ENCODE results near the gene AMER2. TPM values are rescaled to one million over a fixed set of nuclear protein-coding genes. Genes with fewer than 3 reads are reported as not detected.

AMER2 gene
- total RNA-seq, 2 experiments from 2014 or later: not detected

DNA sequence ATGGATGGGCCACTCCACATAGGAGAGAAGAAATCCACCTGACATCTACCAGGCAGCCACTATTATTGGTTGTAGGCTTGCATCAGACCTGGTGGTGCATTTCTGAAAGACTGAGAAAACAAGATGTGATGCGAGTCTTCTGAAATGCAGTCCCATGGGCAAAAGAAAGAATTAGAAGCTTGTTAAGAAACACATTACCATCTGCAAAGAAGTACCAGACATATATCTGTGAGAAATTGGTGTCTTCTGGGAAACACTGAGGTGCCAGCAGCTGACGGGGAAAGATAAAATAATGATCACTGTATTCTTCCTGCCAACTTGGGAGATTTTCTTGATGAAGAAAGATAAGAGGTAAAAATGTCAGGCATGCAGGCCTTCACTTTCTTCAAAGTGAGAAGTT lies 14.4 kb downstream of the AMER2 start:
- Histone ChIP-seq H3K36me3 (ENCODE audit: insufficient read depth, low read length) (no peaks in the 10 kb centered on the region), H3K4me3 (ENCODE audit: low read length) (no peak overlapping the region), H3K4me1 (ENCODE audit: insufficient read depth, low read length) (no peaks in the 10 kb centered on the region), H3K9me3 (ENCODE audit: control insufficient read depth in 1 of 2, insufficient read depth in 1 of 2, low read length in 2 of 2) (no peaks in the 10 kb centered on the region), H3K27me3 (ENCODE audit: control insufficient read depth in 1 of 2, insufficient read depth in 2 of 2, low read length in 2 of 2) (no peaks in the 10 kb centered on the region), H3K27ac (ENCODE audit: low read depth in 1 of 2, low read length in 2 of 2) (no peak overlapping the region)
- ATAC-seq (ENCODE audit: poor library complexity) (no peak), DNase-seq (no peak)
- POLR2A ChIA-PET: no interaction called here
- CTCF ChIA-PET: no interaction called here
- Mint-ChIP-seq H3K27me3 (peaks cover 31% of the 10 kb centered on the region), H3K9me3 (no peaks in the 10 kb centered on the region), H3K36me3 (ENCODE audit: low read depth) (no peaks in the 10 kb centered on the region), H3K4me1 (ENCODE audit: low read depth) (no peaks in the 10 kb centered on the region), H3K27ac (no peak overlapping the region), H3K4me3 (no peak overlapping the region)
- intact Hi-C loops (cut with DNase I, micrococcal nuclease): no loop called here
- TF ChIP-seq, protein P1, sequence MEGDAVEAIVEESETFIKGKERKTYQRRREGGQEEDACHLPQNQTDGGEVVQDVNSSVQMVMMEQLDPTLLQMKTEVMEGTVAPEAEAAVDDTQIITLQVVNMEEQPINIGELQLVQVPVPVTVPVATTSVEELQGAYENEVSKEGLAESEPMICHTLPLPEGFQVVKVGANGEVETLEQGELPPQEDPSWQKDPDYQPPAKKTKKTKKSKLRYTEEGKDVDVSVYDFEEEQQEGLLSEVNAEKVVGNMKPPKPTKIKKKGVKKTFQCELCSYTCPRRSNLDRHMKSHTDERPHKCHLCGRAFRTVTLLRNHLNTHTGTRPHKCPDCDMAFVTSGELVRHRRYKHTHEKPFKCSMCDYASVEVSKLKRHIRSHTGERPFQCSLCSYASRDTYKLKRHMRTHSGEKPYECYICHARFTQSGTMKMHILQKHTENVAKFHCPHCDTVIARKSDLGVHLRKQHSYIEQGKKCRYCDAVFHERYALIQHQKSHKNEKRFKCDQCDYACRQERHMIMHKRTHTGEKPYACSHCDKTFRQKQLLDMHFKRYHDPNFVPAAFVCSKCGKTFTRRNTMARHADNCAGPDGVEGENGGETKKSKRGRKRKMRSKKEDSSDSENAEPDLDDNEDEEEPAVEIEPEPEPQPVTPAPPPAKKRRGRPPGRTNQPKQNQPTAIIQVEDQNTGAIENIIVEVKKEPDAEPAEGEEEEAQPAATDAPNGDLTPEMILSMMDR (IDR thresholded peaks at IDR 0.05): no peak

DNA sequence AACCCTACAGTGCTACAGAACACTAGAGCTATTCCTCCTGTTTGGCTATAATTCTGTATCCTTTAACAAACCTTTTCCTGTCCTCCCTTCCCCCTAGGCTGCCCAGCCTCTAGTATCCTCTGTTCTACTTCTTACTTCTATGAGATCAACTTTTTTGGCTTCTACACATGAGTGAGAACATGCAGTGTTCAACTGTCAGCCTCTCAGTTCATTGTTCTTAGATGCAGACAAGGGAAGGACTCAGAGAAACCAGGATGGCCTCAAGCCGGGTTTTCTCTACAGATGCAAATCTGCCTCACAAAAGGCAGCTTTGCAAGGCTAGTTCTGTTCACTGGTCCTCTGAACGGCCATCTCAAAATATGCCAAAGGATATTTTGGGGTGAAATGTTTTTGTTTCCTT lies 18.4 kb downstream of the AMER2 start:
- Mint-ChIP-seq H3K4me3 (no peak overlapping the region), H3K4me1 (ENCODE audit: low read depth) (no peaks in the 10 kb centered on the region), H3K27me3 (peaks cover 59% of the 10 kb centered on the region), H3K9me3 (no peaks in the 10 kb centered on the region), H3K27ac (no peak overlapping the region), H3K36me3 (ENCODE audit: low read depth) (no peaks in the 10 kb centered on the region)
- H3K4me1 ChIP-seq (ENCODE audit: insufficient read depth, low read length): no peaks in the 10 kb centered on the region
- H3K27ac ChIP-seq (ENCODE audit: low read depth in 1 of 2, low read length in 2 of 2): no peak overlapping the region
- TF ChIP-seq, protein P1 (IDR thresholded peaks at IDR 0.05): no peak
- ATAC-seq (ENCODE audit: poor library complexity): no peak
- ChIA-PET POLR2A (no interaction called here), CTCF (no interaction called here)
- intact Hi-C loops (cut with DNase I, micrococcal nuclease): no loop called here
- H3K9me3 ChIP-seq (ENCODE audit: control insufficient read depth in 1 of 2, insufficient read depth in 1 of 2, low read length in 2 of 2): peaks cover 0 to 6% of the 10 kb centered on the region in 2 experiments
- no peak overlapping the region for H3K4me3 ChIP-seq (ENCODE audit: low read length)
- H3K36me3 ChIP-seq (ENCODE audit: insufficient read depth, low read length): no peaks in the 10 kb centered on the region
- no peak for DNase-seq
- peaks cover 4 to 6% of the 10 kb centered on the region in 2 experiments for H3K27me3 ChIP-seq (ENCODE audit: control insufficient read depth in 1 of 2, insufficient read depth in 2 of 2, low read length in 2 of 2)

DNA sequence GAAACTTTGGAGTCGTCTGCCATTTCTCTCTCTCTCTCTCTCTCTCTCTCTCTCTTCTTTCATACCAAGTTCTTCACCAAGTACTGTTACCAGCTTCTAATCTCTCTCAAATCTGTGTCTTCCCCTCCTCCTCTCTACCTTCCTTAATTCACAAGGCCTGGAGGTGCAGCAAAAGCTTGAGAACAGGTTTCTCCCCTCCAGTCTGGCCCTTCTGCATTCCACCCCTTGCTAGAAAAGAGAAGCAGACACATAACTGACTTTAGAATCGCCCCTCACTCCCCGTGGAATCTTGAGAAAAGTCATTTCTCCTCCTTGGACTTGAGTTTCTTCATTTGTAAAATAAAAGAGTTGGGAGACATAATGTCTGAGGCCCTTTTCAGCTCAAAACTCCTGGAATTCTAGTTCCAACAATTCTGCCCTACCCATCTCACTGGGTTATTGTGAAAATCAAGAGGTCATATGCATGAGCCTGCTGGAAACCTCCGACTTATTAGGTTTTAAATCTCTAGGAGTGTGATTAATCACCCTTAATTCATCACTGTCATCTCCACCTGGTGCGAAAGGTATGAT lies 20.4 kb downstream of the AMER2 start:
- ATAC-seq (ENCODE audit: poor library complexity) (no peak), DNase-seq (no peak)
- Histone ChIP-seq H3K36me3 (ENCODE audit: insufficient read depth, low read length) (no peaks in the 10 kb centered on the region), H3K4me3 (ENCODE audit: low read length) (no peak overlapping the region), H3K4me1 (ENCODE audit: insufficient read depth, low read length) (no peaks in the 10 kb centered on the region), H3K27me3 (ENCODE audit: control insufficient read depth in 1 of 2, insufficient read depth in 2 of 2, low read length in 2 of 2) (peaks cover 4 to 8% of the 10 kb centered on the region in 2 experiments), H3K27ac (ENCODE audit: low read depth in 1 of 2, low read length in 2 of 2) (no peak overlapping the region), H3K9me3 (ENCODE audit: control insufficient read depth in 1 of 2, insufficient read depth in 1 of 2, low read length in 2 of 2) (peaks cover 0 to 6% of the 10 kb centered on the region in 2 experiments)
- ChIA-PET CTCF (no interaction called here), POLR2A (no interaction called here)
- TF ChIP-seq, protein P1 (IDR thresholded peaks at IDR 0.05): no peak
- no peaks in the 10 kb centered on the region for H3K9me3 Mint-ChIP-seq
- no peak overlapping the region for H3K27ac Mint-ChIP-seq
- intact Hi-C loops (cut with DNase I, micrococcal nuclease): no loop called here
- no peaks in the 10 kb centered on the region for H3K4me1 Mint-ChIP-seq (ENCODE audit: low read depth)
- no peak overlapping the region for H3K4me3 Mint-ChIP-seq
- H3K36me3 Mint-ChIP-seq (ENCODE audit: low read depth): no peaks in the 10 kb centered on the region
- peaks cover 68% of the 10 kb centered on the region for H3K27me3 Mint-ChIP-seq

All from CD4-positive, alpha-beta T cell (primary cell).